ENCODE results near the gene ANAPC7. TPM values are rescaled to one million over a fixed set of nuclear protein-coding genes. Genes with fewer than 3 reads are reported as not detected.

ANAPC7 gene
- polyA plus RNA-seq, 1 donor (not counting 4 experiments of a cell fraction or from before 2014, with no cell fraction given) = 68.2 TPM

DNA sequence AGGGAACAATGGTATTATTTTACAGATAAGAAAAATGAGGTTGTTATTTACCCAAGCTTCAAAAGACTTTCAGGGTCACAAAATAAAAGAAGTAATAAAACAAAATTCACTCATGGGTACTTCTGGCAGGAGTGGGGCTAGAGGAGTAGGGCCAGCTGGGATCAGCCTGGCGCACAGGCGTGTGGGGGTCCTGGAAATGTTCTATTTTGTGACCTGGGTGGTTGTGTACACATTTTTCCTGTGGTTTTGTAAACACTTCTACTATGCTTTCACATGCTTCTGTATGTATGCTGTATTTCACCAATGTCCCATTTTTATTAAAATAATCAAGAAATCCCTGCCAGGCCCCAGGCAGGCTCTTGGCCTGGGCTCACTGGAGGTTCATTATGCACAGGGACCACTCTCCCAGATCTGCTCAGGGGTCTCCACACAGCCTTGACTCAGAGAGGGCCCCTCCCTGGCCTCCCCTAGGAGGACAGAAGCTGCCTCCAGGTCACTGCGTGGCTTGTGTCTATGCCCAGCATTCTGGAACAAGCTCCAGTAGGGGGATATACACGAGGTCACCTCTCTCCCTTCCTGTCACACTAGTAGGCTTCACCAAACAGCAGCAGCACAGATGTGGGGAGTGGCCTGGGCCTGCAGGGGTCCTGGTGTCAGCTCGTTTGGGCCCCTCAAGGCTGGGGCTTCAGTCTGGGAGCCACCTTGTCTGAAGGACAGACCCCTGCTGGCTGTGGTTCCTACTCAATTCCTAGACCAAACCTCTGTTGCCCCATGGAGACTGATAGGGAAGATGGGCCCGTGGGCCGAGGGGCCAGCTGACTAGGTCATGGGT is 37.8 kb downstream of the ANAPC7 start:
- no peak overlapping the region for H3K4me3 ChIP-seq (ENCODE audit: control insufficient read depth in 2 of 3, extremely low read depth in 1 of 3, insufficient read depth in 2 of 3, low read depth in 1 of 3, low read length in 3 of 3)
- H3K9me3 ChIP-seq (ENCODE audit: control insufficient read depth, low read depth, low read length) = no peaks in the 10 kb centered on the region
- no peaks in the 10 kb centered on the region for H3K36me3 ChIP-seq (ENCODE audit: control insufficient read depth in 2 of 2, extremely low read depth in 1 of 2, insufficient read depth in 2 of 2, low read length in 2 of 2)
- no peak overlapping the region for H3K4me2 ChIP-seq (ENCODE audit: control insufficient read depth, extremely low read depth, insufficient read depth, low read depth, low read length)
- no peaks in the 10 kb centered on the region for H3K79me2 ChIP-seq (ENCODE audit: control insufficient read depth, insufficient read depth, low read length)
- H3K4me1 ChIP-seq (ENCODE audit: control insufficient read depth, extremely low read depth, insufficient read depth, low read length) = peaks cover 10% of the 10 kb centered on the region
- TF ChIP-seq, protein P1, sequence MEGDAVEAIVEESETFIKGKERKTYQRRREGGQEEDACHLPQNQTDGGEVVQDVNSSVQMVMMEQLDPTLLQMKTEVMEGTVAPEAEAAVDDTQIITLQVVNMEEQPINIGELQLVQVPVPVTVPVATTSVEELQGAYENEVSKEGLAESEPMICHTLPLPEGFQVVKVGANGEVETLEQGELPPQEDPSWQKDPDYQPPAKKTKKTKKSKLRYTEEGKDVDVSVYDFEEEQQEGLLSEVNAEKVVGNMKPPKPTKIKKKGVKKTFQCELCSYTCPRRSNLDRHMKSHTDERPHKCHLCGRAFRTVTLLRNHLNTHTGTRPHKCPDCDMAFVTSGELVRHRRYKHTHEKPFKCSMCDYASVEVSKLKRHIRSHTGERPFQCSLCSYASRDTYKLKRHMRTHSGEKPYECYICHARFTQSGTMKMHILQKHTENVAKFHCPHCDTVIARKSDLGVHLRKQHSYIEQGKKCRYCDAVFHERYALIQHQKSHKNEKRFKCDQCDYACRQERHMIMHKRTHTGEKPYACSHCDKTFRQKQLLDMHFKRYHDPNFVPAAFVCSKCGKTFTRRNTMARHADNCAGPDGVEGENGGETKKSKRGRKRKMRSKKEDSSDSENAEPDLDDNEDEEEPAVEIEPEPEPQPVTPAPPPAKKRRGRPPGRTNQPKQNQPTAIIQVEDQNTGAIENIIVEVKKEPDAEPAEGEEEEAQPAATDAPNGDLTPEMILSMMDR (optimal IDR thresholded peaks at IDR 0.05 in 1 of 3, IDR thresholded peaks at IDR 0.05 in 1 of 3, conservative IDR thresholded peaks at IDR 0.05 in 1 of 3; ENCODE audit: extremely low read depth in 1 of 3, insufficient read depth in 2 of 3, low read length in 3 of 3) = no peak
- no peak for TF ChIP-seq EZH2 (IDR thresholded peaks at IDR 0.05; ENCODE audit: low read length)
- no peaks in the 10 kb centered on the region for H3K27me3 ChIP-seq (ENCODE audit: control insufficient read depth, extremely low read depth, insufficient read depth, low read length)
- H2AFZ ChIP-seq (ENCODE audit: control insufficient read depth, low read length) = no peak overlapping the region
- H3K9ac ChIP-seq (ENCODE audit: control insufficient read depth, extremely low read depth, insufficient read depth, low read length) = no peak overlapping the region
- no peak overlapping the region for H3K27ac ChIP-seq (ENCODE audit: control insufficient read depth, insufficient read depth, low read length)
- dilution Hi-C loops (cut with MboI; ENCODE audit: extremely low pct_ligation_motif_present, low sequenced_read_pairs) = no loop called here
- no peaks in the 10 kb centered on the region for H4K20me1 ChIP-seq (ENCODE audit: control insufficient read depth, extremely low read depth, insufficient read depth, low read length)
- no peaks in the 10 kb centered on the region for H3K9me1 ChIP-seq (ENCODE audit: control insufficient read depth, extremely low read depth, insufficient read depth, low read length)
- FAIRE-seq (no peak), DNase-seq (ENCODE audit: low read depth, low spot score) (no peak)

DNA sequence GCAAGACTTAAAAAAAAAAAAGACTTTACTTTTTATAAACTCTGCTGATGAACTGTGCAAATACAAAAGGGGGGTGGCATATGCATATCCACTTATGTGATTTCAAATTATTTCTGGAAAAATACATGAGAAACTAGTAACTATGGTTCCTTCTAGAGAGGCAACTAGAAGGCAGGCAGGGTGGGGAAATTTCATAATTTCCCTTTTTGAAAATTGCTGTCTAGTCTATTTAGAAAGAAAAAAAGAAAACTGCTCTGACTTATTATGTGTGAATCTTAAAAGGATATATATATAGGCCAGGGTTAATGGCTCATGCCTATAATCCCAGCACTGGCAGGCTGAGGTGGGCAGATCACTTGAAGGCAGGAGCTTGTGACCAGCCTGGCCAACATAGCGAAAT is 42.3 kb downstream of the ANAPC7 start:
- dilution Hi-C loops (cut with MboI; ENCODE audit: extremely low pct_ligation_motif_present, low sequenced_read_pairs) = no loop called here
- FAIRE-seq = no peak
- Histone ChIP-seq H3K9ac (ENCODE audit: control insufficient read depth, extremely low read depth, insufficient read depth, low read length) (no peak overlapping the region), H3K4me1 (ENCODE audit: control insufficient read depth, extremely low read depth, insufficient read depth, low read length) (no peaks in the 10 kb centered on the region), H3K9me1 (ENCODE audit: control insufficient read depth, extremely low read depth, insufficient read depth, low read length) (no peaks in the 10 kb centered on the region), H3K4me2 (ENCODE audit: control insufficient read depth, extremely low read depth, insufficient read depth, low read depth, low read length) (no peak overlapping the region), H4K20me1 (ENCODE audit: control insufficient read depth, extremely low read depth, insufficient read depth, low read length) (no peaks in the 10 kb centered on the region), H3K27me3 (ENCODE audit: control insufficient read depth, extremely low read depth, insufficient read depth, low read length) (no peaks in the 10 kb centered on the region), H3K79me2 (ENCODE audit: control insufficient read depth, insufficient read depth, low read length) (no peaks in the 10 kb centered on the region), H3K4me3 (ENCODE audit: control insufficient read depth in 2 of 3, extremely low read depth in 1 of 3, insufficient read depth in 2 of 3, low read depth in 1 of 3, low read length in 3 of 3) (no peak overlapping the region), H3K27ac (ENCODE audit: control insufficient read depth, insufficient read depth, low read length) (no peak overlapping the region), H3K36me3 (ENCODE audit: control insufficient read depth in 2 of 2, extremely low read depth in 1 of 2, insufficient read depth in 2 of 2, low read length in 2 of 2) (no peaks in the 10 kb centered on the region), H2AFZ (ENCODE audit: control insufficient read depth, low read length) (no peak overlapping the region), H3K9me3 (ENCODE audit: control insufficient read depth, low read depth, low read length) (no peaks in the 10 kb centered on the region)
- TF ChIP-seq, protein P1 (optimal IDR thresholded peaks at IDR 0.05 in 1 of 3, IDR thresholded peaks at IDR 0.05 in 1 of 3, conservative IDR thresholded peaks at IDR 0.05 in 1 of 3; ENCODE audit: extremely low read depth in 1 of 3, insufficient read depth in 2 of 3, low read length in 3 of 3) = no peak
- TF ChIP-seq EZH2 (IDR thresholded peaks at IDR 0.05; ENCODE audit: low read length) = no peak
- DNase-seq (ENCODE audit: low read depth, low spot score) = no peak
